GM12878 (cell line): ENCODE measurements around the gene RBBP4.

Experiments used
- CREB1 ChIP-seq: IDR thresholded peaks from 2 replicates; pipeline ENCODE4 v1.6.1; 2012; ENCODE audit warnings: low read depth, mild to moderate bottlenecking, inconsistent platforms
- CREM ChIP-seq: IDR thresholded peaks from 2 replicates; pipeline ENCODE4 v1.6.1; 2014; ENCODE audit warnings: antibody characterized with exemption, low read depth
- EZH2 ChIP-seq: IDR thresholded peaks from 2 replicates; pipeline ENCODE4 v1.6.1; 2012; ENCODE audit warnings: low read depth, mild to moderate bottlenecking, control low read depth, inconsistent platforms, low read length, borderline replicate concordance; ENCODE audit not compliant: control insufficient read depth
- JUND ChIP-seq: IDR thresholded peaks from 2 replicates; pipeline ENCODE4 v1.6.1; 2012; ENCODE audit warnings: low read depth, mild to moderate bottlenecking, low read length, improper control_type of control experiment, moderate library complexity
- KDM1A ChIP-seq: fragments of 200-600 bp; sonication (generic); IDR thresholded peaks from 2 replicates; pipeline ENCODE4 v1.6.1; 2016; ENCODE audit warnings: borderline replicate concordance
- PAX8 ChIP-seq: fragments of 450-650 bp; IDR thresholded peaks from 2 replicates; pipeline ENCODE4 v1.6.1; 2017; ENCODE audit warnings: mild to moderate bottlenecking, moderate library complexity
- POLR2AphosphoS5 ChIP-seq: IDR thresholded peaks from 2 replicates; pipeline ENCODE4 v1.6.1; 2011; ENCODE audit warnings: mild to moderate bottlenecking, low read length, inconsistent platforms
- SP1 ChIP-seq: IDR thresholded peaks from one replicate; pipeline ENCODE4 v1.6.1; 2011; ENCODE audit warnings: low read depth, low read length
- ZBED1 ChIP-seq: IDR thresholded peaks from 2 replicates; pipeline ENCODE4 v1.6.1; 2016; ENCODE audit warnings: borderline replicate concordance
- TF ChIP-seq, protein P1 (sequence below), 3 experiments: IDR thresholded peaks in 2 of 3; conservative IDR thresholded peaks in 1 of 3; 2 replicates each; pipeline ENCODE4 v1.5.1; 2011; ENCODE audit warnings: low read depth in 3 of 3, low read length in 3 of 3, mild to moderate bottlenecking in 3 of 3, control low read depth in 2 of 3, moderate library complexity in 2 of 3, inconsistent platforms in 1 of 3, mixed read lengths in 1 of 3; ENCODE audit not compliant: control insufficient read depth in 2 of 3, insufficient read depth in 1 of 3; ENCODE audit errors: extremely low read depth in 1 of 3
- TF ChIP-seq, protein P2 (sequence below): IDR thresholded peaks from 2 replicates; pipeline ENCODE4 v1.6.1; 2012; ENCODE audit warnings: low read depth, low read length, improper control_type of control experiment

DNA sequence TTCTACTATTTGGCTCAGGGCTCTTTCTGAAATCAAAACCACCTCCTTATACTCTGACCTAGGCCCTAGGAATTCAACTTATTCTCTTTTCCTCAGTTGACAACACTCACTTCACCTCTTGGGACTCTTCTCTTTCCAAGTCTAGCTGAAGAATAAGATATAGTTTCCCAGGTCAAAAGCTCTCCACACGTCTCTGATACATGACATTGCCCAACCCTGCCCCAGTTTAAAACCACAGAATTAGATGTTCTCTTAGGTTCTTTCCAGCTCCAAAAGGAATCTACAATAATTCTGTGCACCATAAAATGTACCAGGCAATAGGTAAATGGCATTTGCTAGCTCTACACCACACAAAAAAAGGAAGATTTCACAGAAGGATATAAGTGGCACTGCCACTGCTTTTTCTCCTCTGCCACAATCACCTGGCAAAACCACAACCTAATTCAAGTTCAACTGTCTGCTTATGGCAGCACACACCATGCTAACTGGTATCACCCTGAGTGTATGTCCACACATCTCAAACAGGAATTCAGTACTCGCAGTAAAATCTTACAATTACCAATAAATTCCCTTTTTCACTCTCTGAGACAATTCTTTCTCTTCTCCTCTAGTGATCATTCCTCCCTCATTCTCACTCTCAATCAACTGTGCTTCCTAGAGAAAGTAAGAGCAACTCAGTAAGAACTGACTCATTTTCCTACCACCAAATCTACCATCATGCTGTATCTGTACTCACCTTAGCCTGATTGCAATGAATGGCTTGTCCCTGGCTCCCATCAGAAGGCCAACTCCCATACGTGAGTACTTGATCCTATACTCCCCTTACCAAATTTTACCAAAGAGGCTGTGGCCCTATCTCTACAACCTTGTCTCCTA lies 28.0 kb upstream of the RBBP4 start:
- TF ChIP-seq CREB1, result no peak
- TF ChIP-seq, protein P1, sequence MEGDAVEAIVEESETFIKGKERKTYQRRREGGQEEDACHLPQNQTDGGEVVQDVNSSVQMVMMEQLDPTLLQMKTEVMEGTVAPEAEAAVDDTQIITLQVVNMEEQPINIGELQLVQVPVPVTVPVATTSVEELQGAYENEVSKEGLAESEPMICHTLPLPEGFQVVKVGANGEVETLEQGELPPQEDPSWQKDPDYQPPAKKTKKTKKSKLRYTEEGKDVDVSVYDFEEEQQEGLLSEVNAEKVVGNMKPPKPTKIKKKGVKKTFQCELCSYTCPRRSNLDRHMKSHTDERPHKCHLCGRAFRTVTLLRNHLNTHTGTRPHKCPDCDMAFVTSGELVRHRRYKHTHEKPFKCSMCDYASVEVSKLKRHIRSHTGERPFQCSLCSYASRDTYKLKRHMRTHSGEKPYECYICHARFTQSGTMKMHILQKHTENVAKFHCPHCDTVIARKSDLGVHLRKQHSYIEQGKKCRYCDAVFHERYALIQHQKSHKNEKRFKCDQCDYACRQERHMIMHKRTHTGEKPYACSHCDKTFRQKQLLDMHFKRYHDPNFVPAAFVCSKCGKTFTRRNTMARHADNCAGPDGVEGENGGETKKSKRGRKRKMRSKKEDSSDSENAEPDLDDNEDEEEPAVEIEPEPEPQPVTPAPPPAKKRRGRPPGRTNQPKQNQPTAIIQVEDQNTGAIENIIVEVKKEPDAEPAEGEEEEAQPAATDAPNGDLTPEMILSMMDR (IDR thresholded peaks at IDR 0.05 in 2 of 3, conservative IDR thresholded peaks at IDR 0.05 in 1 of 3; ENCODE audit: control insufficient read depth in 2 of 3, extremely low read depth in 1 of 3, insufficient read depth in 1 of 3, low read depth in 3 of 3, low read length in 3 of 3), result no peak
- no peak; the same call in 1 of the 2 replicates for TF ChIP-seq CREM
- TF ChIP-seq POLR2AphosphoS5, result no peak
- no peak for TF ChIP-seq KDM1A
- TF ChIP-seq, protein P2, sequence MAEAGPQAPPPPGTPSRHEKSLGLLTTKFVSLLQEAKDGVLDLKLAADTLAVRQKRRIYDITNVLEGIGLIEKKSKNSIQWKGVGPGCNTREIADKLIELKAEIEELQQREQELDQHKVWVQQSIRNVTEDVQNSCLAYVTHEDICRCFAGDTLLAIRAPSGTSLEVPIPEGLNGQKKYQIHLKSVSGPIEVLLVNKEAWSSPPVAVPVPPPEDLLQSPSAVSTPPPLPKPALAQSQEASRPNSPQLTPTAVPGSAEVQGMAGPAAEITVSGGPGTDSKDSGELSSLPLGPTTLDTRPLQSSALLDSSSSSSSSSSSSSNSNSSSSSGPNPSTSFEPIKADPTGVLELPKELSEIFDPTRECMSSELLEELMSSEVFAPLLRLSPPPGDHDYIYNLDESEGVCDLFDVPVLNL, result no peak
- no peak for TF ChIP-seq JUND
- no peak for TF ChIP-seq SP1
- no peak for TF ChIP-seq EZH2
- TF ChIP-seq PAX8, result no peak
- no peak for TF ChIP-seq ZBED1
